GM21367 (cell line): ENCODE measurements around the gene GPR4.
"Not testable (repeated sequence)": the region's sequence is repeated elsewhere in the genome, so short reads cannot be mapped to it uniquely, and the experiment has no call there.

Experiments
- ATAC-seq: cut with Tn5 transposase; IDR thresholded peaks from one replicate; pipeline ENCODE4 v1.9.1; 2021; ENCODE audit not compliant: unreplicated experiment

Gene GPR4

GRCh38 chr19:45623984-45624383, 22.0 kb upstream of the GPR4 start:
- no peak for ATAC-seq

- ATAC-seq, result no peak
Observed at GRCh38 chr19:45621976-45622503, 20.0 kb upstream of the GPR4 start.

GRCh38 chr19:45621389-45621788, 19.4 kb upstream of the GPR4 start:
- ATAC-seq, result no peak

- ATAC-seq, result no peak
Observed at GRCh38 chr19:45616704-45617017, 14.6 kb upstream of the GPR4 start.

- no peak for ATAC-seq
Observed at GRCh38 chr19:45615795-45616703, 14.0 kb upstream of the GPR4 start.

- not testable (repeated sequence) for ATAC-seq
Observed at GRCh38 chr19:45615056-45615455, 13.0 kb upstream of the GPR4 start.

GRCh38 chr19:45613926-45614725, 12.1 kb upstream of the GPR4 start:
- no peak for ATAC-seq

- ATAC-seq, result no peak
Observed at GRCh38 chr19:45608948-45609347, 6.9 kb upstream of the GPR4 start.

GRCh38 chr19:45607071-45608029, 5.3 kb upstream of the GPR4 start:
- no peak for ATAC-seq

GRCh38 chr19:45601115-45601514, 897 bp downstream of the GPR4 start:
- ATAC-seq, result no peak

GRCh38 chr19:45600340-45600885, 1.6 kb downstream of the GPR4 start:
- ATAC-seq, result no peak

GRCh38 chr19:45599286-45599685, 2.7 kb downstream of the GPR4 start:
- ATAC-seq, result no peak

- no peak for ATAC-seq
Observed at GRCh38 chr19:45598267-45599001, 3.6 kb downstream of the GPR4 start.

- no peak for ATAC-seq
Observed at GRCh38 chr19:45597425-45598111, 4.4 kb downstream of the GPR4 start.

- no peak for ATAC-seq
Observed at GRCh38 chr19:45595814-45596213, 6.2 kb downstream of the GPR4 start.

- no peak for ATAC-seq
Observed at GRCh38 chr19:45593520-45593919, 8.5 kb downstream of the GPR4 start.

- ATAC-seq, result no peak
Observed at GRCh38 chr19:45592366-45592765, 9.6 kb downstream of the GPR4 start.

GRCh38 chr19:45591638-45592005, 10.4 kb downstream of the GPR4 start:
- no peak for ATAC-seq

GRCh38 chr19:45591004-45591637, 10.9 kb downstream of the GPR4 start:
- ATAC-seq, result no peak
